ENCODE measurements around the gene CD48. TPM values are rescaled to one million over a fixed set of nuclear protein-coding genes. Genes with fewer than 3 reads are reported as not detected.
"Not testable (repeated sequence)": the region's sequence is repeated elsewhere in the genome, so short reads cannot be mapped to it uniquely, and the experiment has no call there.

Gene CD48
- total RNA-seq, 1 donor from 2014 or later, result 0.56 TPM

DNA sequence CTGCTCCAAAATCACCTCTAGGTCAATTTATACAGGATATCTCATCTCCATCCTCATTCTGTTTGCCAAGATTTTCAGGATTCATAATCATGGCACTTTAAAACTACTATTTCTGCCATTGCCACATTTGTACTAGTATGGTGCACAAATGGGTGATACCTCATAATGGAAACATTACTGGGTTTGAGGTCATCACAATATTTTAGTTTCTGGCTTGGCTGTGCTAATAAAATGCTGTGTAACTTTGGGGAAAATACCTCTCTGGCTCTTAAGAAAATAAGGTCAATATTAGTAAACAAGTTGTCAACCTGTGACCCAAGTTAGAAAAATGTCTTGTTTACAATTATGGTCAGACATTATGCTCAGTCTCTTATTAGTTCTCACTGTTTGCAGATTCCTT is 22.7 kb upstream of the CD48 start:
- Mint-ChIP-seq H3K4me3 (no peak overlapping the region), H3K27me3 (ENCODE audit: low read depth) (no peaks in the 10 kb centered on the region), H3K27ac (no peak overlapping the region), H3K36me3 (no peaks in the 10 kb centered on the region), H3K9me3 (peaks cover 23% of the 10 kb centered on the region), H3K4me1 (no peaks in the 10 kb centered on the region)
- TF ChIP-seq, protein P1, sequence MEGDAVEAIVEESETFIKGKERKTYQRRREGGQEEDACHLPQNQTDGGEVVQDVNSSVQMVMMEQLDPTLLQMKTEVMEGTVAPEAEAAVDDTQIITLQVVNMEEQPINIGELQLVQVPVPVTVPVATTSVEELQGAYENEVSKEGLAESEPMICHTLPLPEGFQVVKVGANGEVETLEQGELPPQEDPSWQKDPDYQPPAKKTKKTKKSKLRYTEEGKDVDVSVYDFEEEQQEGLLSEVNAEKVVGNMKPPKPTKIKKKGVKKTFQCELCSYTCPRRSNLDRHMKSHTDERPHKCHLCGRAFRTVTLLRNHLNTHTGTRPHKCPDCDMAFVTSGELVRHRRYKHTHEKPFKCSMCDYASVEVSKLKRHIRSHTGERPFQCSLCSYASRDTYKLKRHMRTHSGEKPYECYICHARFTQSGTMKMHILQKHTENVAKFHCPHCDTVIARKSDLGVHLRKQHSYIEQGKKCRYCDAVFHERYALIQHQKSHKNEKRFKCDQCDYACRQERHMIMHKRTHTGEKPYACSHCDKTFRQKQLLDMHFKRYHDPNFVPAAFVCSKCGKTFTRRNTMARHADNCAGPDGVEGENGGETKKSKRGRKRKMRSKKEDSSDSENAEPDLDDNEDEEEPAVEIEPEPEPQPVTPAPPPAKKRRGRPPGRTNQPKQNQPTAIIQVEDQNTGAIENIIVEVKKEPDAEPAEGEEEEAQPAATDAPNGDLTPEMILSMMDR (IDR thresholded peaks at IDR 0.05; ENCODE audit: unreplicated experiment), result no peak
- DNase-seq (ENCODE audit: low spot score in 2 of 2, unreplicated experiment in 2 of 2), result no peak

DNA sequence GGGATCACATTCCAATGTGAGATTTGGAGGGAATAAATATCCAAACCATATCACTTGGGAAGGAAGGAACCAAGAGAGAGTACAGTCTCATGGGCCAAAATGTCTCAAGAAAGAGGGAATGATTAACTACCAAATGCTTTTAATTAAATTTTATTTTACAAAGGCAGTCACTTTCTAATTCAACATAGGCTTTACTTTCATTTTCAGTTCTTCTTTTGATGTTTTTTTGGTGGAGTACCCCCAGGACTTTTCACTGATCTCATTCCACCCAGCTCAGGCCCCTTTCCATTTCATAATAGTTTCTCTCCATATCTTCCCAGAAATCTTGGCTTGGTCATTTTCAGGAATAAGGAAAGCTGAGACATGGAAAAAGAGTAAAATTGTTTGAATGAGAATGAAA is 22.3 kb upstream of the CD48 start:
- no peak for DNase-seq (ENCODE audit: low spot score in 2 of 2, unreplicated experiment in 2 of 2)
- Mint-ChIP-seq H3K27ac (no peak overlapping the region), H3K36me3 (no peaks in the 10 kb centered on the region), H3K4me1 (no peaks in the 10 kb centered on the region), H3K4me3 (no peak overlapping the region), H3K9me3 (peaks cover 23% of the 10 kb centered on the region), H3K27me3 (ENCODE audit: low read depth) (no peaks in the 10 kb centered on the region)
- TF ChIP-seq, protein P1 (IDR thresholded peaks at IDR 0.05; ENCODE audit: unreplicated experiment), result no peak

DNA sequence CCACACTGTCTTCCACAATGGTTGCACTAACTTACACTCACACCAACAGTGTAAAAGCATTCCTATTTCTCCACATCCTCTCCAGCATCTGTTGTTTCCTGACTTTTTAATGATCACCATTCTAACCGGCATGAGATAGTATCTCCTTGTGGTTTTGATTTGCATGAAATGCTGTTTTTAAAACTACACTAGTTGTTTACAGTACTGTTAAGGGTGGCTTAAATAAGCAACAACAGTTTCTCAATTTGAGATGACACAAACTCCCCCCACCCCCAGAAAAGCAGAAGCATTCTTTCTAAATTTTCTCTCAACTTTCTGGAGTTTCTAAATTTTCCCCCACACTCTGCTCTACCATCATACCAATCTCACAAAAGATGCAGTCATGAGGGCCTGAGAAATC is 20.4 kb upstream of the CD48 start:
- peaks cover 21% of the 10 kb centered on the region for H3K9me3 Mint-ChIP-seq
- H3K27me3 Mint-ChIP-seq (ENCODE audit: low read depth), result no peaks in the 10 kb centered on the region
- DNase-seq (ENCODE audit: low spot score in 2 of 2, unreplicated experiment in 2 of 2), result no peak
- H3K4me3 Mint-ChIP-seq, result no peak overlapping the region
- H3K4me1 Mint-ChIP-seq, result no peaks in the 10 kb centered on the region
- H3K36me3 Mint-ChIP-seq, result no peaks in the 10 kb centered on the region
- TF ChIP-seq, protein P1 (IDR thresholded peaks at IDR 0.05; ENCODE audit: unreplicated experiment), result no peak
- no peak overlapping the region for H3K27ac Mint-ChIP-seq

DNA sequence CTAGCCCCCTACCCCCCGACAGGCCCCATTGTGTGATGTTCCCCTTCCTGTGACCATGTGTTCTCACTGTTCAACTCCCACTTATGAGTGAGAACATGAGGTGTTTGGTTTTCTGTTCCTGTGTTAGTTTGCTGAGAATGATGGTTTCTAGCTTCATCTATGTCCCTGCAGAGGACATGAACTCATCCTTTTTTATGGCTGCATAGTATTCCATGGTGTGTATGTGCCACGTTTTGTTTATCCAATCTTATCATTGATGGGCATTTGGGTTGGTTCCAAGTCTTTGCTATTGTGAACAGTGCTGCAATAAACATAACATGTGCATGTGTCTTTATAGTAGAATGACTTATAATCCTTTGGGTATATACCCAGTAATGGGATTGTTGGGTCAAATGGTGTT is 19.9 kb upstream of the CD48 start:
- not testable (repeated sequence) for DNase-seq (ENCODE audit: low spot score in 2 of 2, unreplicated experiment in 2 of 2); H3K27ac Mint-ChIP-seq; H3K4me1 Mint-ChIP-seq; H3K4me3 Mint-ChIP-seq; H3K27me3 Mint-ChIP-seq (ENCODE audit: low read depth); H3K36me3 Mint-ChIP-seq
- H3K9me3 Mint-ChIP-seq, result peaks cover 18% of the 10 kb centered on the region

DNA sequence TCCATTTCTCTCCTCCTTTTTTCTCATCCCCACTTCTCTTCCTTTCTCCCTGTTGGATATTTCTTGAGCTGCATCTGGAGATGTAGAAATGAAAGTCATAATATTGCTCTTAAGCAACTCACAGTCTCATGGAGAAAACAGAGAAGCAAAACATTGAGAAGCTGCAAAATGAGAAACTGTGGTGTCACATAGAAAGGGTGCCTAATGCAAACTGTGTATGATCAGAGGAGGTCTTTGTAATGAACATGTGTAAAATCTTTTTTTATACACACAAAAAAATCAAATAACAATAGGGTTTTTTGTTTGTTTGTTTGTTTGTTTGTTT is 15.7 kb upstream of the CD48 start:
- Mint-ChIP-seq H3K9me3 (peaks cover 2% of the 10 kb centered on the region), H3K36me3 (no peaks in the 10 kb centered on the region), H3K4me3 (no peak overlapping the region), H3K27me3 (ENCODE audit: low read depth) (no peaks in the 10 kb centered on the region), H3K27ac (no peak overlapping the region), H3K4me1 (no peaks in the 10 kb centered on the region)
- no peak for DNase-seq (ENCODE audit: low spot score in 2 of 2, unreplicated experiment in 2 of 2)
- TF ChIP-seq, protein P1 (IDR thresholded peaks at IDR 0.05; ENCODE audit: unreplicated experiment), result no peak

DNA sequence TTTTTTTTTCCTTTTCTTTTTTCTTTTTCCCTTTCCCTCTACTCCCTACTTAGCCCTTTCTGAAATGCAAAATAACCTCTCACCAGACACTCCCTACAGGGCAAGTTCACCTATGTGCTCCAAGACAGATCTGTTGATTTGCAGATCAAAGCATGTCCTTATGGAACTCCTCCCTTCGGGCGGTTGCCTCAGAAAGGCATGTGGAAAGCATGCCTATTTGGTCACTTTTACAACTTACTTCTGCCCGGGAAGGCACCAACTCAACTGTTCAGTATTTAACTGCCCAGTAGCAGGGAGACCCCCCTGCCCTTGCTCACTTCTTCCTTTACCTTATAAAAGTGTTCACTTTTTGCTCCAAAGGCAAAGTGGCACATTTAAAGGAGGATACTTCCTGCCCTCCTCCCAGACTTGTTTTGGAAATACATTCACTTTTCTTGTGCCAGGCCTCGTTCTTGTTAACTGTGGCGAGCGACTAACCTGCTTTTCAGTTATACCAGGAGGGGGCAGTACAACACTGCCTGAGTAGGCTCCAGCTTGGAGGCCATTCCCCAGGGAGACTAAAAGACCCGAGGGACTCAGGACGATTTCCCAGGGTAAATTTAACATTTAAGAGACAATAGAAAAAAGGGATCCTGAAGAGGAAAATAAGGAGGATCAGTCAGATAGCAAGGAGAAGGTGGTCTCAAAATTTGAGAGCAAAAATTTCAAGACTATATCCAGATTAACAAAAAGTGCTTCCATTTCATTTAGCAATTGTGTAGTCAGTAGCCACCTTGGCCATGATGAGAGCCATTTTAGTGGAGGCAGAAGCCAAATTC is 15.1 kb upstream of the CD48 start:
- Mint-ChIP-seq H3K4me1 (no peaks in the 10 kb centered on the region), H3K4me3 (no peak overlapping the region), H3K27ac (no peak overlapping the region), H3K27me3 (ENCODE audit: low read depth) (no peaks in the 10 kb centered on the region), H3K9me3 (peaks cover 5% of the 10 kb centered on the region), H3K36me3 (no peaks in the 10 kb centered on the region)
- DNase-seq (ENCODE audit: low spot score in 2 of 2, unreplicated experiment in 2 of 2), result peak; percentile 34 to 61
- TF ChIP-seq, protein P1 (IDR thresholded peaks at IDR 0.05; ENCODE audit: unreplicated experiment), result peak; percentile 84
